ENCODE data around the gene MUC2. TPM values are rescaled to one million over a fixed set of nuclear protein-coding genes. Genes with fewer than 3 reads are reported as not detected.

The MUC2 gene
- total RNA-seq, 2 donors from 2014 or later = under 0.01 TPM; not detected in 1

- TF ChIP-seq POLR2A (IDR thresholded peaks at IDR 0.05) (no peak), CTCF (IDR thresholded peaks at IDR 0.05) (no peak)
- Histone ChIP-seq H3K9me3 (no peaks in the 10 kb centered on the region), H3K36me3 (replicated peaks in 1 of 2; ENCODE audit: insufficient read depth in 1 of 2, low read depth in 2 of 2) (peaks cover 0 to 3% of the 10 kb centered on the region in 2 donors), H3K4me3 (no peak overlapping the region), H3K27me3 (no peaks in the 10 kb centered on the region), H3K4me1 (peaks cover 23% of the 10 kb centered on the region), H3K27ac (no peak overlapping the region)
- 85% methylated on average over 16 of the region's 16 CpGs; no CpG with 5 or more reads in 1 of the 2 donors for WGBS, 2 donors
- ATAC-seq (no peak), DNase-seq (no peak)
- intact Hi-C loops (cut with DNase I) = no loop called here
Observed at GRCh38 chr11:1030086-1030485, 44.6 kb upstream of the MUC2 start.

- no peak for ATAC-seq
- Histone ChIP-seq H3K4me1 (peaks cover 28% of the 10 kb centered on the region), H3K9me3 (no peaks in the 10 kb centered on the region), H3K27ac (no peak overlapping the region), H3K36me3 (replicated peaks in 1 of 2; ENCODE audit: insufficient read depth in 1 of 2, low read depth in 2 of 2) (peaks cover 0 to 3% of the 10 kb centered on the region in 2 donors), H3K4me3 (no peak overlapping the region), H3K27me3 (no peaks in the 10 kb centered on the region)
- intact Hi-C loops (cut with DNase I) = no loop called here
- WGBS, 2 donors = 78% methylated on average over 20 of the region's 20 CpGs; no CpG with 5 or more reads in 1 of the 2 donors
- TF ChIP-seq POLR2A (IDR thresholded peaks at IDR 0.05) (no peak), CTCF (IDR thresholded peaks at IDR 0.05) (no peak)
- DNase-seq = no peak
Observed at GRCh38 chr11:1030556-1030955, 44.1 kb upstream of the MUC2 start.

- TF ChIP-seq POLR2A (IDR thresholded peaks at IDR 0.05) (no peak), CTCF (IDR thresholded peaks at IDR 0.05) (no peak)
- H3K4me3 ChIP-seq = no peak overlapping the region
- H3K36me3 ChIP-seq (replicated peaks in 1 of 2; ENCODE audit: insufficient read depth in 1 of 2, low read depth in 2 of 2) = no peaks in the 10 kb centered on the region
- ATAC-seq (no peak), DNase-seq (no peak)
- peaks cover 33% of the 10 kb centered on the region for H3K4me1 ChIP-seq
- intact Hi-C loops (cut with DNase I) = no loop called here
- H3K27ac ChIP-seq = no peak overlapping the region
- H3K27me3 ChIP-seq = no peaks in the 10 kb centered on the region
- H3K9me3 ChIP-seq = no peaks in the 10 kb centered on the region
- 83 to 85% methylated on average over 3 to 29 of the region's 30 CpGs for WGBS, 2 donors
Observed at GRCh38 chr11:1031121-1031899, 43.4 kb upstream of the MUC2 start.

- Histone ChIP-seq H3K27ac (no peak overlapping the region), H3K4me3 (no peak overlapping the region), H3K27me3 (no peaks in the 10 kb centered on the region), H3K36me3 (replicated peaks in 1 of 2; ENCODE audit: insufficient read depth in 1 of 2, low read depth in 2 of 2) (no peaks in the 10 kb centered on the region), H3K9me3 (no peaks in the 10 kb centered on the region), H3K4me1 (peaks cover 44% of the 10 kb centered on the region)
- ATAC-seq (no peak), DNase-seq (no peak)
- intact Hi-C loops (cut with DNase I) = no loop called here
- WGBS, 2 donors = 92 to 93% methylated on average over 12 of the region's 12 CpGs
- TF ChIP-seq CTCF (IDR thresholded peaks at IDR 0.05) (no peak), POLR2A (IDR thresholded peaks at IDR 0.05) (no peak)
Observed at GRCh38 chr11:1032310-1032891, 42.3 kb upstream of the MUC2 start.
